Astrocyte of the cerebellum (primary cell): ENCODE results near the gene TMEM109.

Source experiments
- DNase-seq: peaks from one replicate; pipeline ENCODE4 v3.0.0-alpha.2; 2011; ENCODE audit warnings: low read depth
- H3K4me3 ChIP-seq: 2 replicates; pipeline ENCODE4 v1.5.1; 2011; ENCODE audit warnings: mild to moderate bottlenecking, low read depth, low read length, moderate library complexity
- CTCF ChIP-seq: IDR thresholded peaks from 2 replicates; pipeline ENCODE4 v1.5.1; 2012; ENCODE audit warnings: low read length, low read depth, moderate library complexity, mild to moderate bottlenecking; ENCODE audit errors: missing control alignments
- in situ Hi-C: cut with HindIII; loops from 2 replicates; pipeline ENCODE4 v1.10.0; 2017; ENCODE audit warnings: low sequenced_read_pairs

TMEM109 gene

GRCh38 chr11:60964801-60965200, 50.8 kb downstream of the TMEM109 start:
- H3K4me3 ChIP-seq = no peak overlapping the region
- DNase-seq = no peak
- no peak for TF ChIP-seq CTCF
- in situ Hi-C loops = no loop called here

GRCh38 chr11:60966890-60967289, 52.9 kb downstream of the TMEM109 start:
- H3K4me3 ChIP-seq = no peak overlapping the region
- no peak for TF ChIP-seq CTCF
- in situ Hi-C loops = no loop called here
- no peak for DNase-seq

DNA sequence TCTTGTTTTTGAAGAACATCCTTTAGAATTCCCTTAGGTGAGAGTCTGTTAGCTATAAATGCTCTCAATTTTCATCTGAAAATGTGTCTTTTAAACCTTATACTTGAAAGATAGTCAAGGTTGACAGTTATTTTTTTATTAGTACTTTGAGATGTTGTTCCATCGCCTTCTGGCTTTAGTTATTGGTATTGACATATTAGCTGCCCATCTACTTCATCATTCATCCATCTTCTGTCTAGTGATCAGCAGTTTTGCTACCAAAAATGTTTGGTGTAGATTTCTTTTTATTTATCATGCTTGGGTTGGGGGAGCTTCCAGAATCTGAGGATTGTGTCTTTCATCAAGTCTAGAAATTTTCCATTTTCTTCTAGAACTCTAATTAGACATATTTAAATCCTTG, 54.3 kb downstream of the TMEM109 start:
- DNase-seq = no peak
- no peak for TF ChIP-seq CTCF
- in situ Hi-C loops = no loop called here
- no peak overlapping the region for H3K4me3 ChIP-seq

DNA sequence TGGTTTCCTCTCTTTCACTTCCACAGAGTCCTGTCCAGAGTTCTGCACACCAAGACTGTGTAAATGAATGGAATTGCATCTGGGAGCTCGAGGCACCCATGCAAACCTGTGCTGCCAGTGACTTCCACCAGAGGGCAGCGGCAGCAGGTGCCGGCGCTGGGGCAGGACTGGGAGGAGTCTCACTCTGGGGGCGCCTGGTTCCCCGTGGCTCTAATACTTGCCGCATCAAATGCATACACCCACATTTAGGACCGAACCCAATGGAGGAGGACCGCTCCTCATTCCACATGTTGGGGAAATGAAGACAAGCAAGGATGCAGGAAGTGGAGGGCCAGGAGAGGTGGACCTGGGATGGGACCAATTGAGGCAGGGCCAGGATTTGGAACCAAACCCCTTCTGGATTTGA, 56.4 kb downstream of the TMEM109 start:
- in situ Hi-C loops = no loop called here
- TF ChIP-seq CTCF = peak; percentile 89
- no peak overlapping the region for H3K4me3 ChIP-seq
- no peak for DNase-seq

DNA sequence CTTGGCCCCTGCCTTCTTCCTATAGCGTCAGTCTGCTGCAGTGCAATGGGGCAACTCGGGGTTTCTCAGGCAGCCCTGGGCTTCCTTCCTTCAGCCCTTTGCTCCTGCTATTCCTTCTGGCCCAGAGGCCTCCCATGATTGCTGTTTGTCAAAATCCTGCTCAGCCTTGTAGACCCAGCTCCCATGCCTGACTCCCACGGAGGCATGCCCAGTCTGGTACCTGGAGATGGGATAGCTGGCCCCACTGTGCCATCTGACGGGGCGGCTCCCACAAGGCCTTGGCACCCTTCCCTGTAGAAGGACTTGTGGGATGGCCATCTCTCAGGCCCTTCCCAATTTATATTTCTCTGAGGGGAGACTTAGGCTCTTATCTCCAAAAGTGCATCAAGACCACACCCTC, 56.9 kb downstream of the TMEM109 start:
- in situ Hi-C loops = no loop called here
- DNase-seq = no peak
- no peak for TF ChIP-seq CTCF
- no peak overlapping the region for H3K4me3 ChIP-seq

GRCh38 chr11:60971520-60971919, 57.6 kb downstream of the TMEM109 start, which contains the start of gene CD6:
TSS of gene CD6 (plus strand) at chr11:60971680. CDS start at chr11:60971866, 186 bp downstream.
- DNase-seq = no peak
- in situ Hi-C loops = no loop called here

More at GRCh38 chr11:60971520-60971919, 57.6 kb downstream of the TMEM109 start, which contains the start of gene CD6:
- H3K4me3 ChIP-seq = no peak within 1 kb of the TSS
- TF ChIP-seq CTCF = no peak
